B cell (primary cell): ENCODE results near the gene CERS6.

Experiments
- CTCF ChIP-seq: fragments of 200-600 bp; IDR thresholded peaks from one replicate; pipeline ENCODE4 v1.8.0; 2022; ENCODE audit warnings: antibody characterized with exemption, mild to moderate bottlenecking
- EZH2 ChIP-seq: IDR thresholded peaks from 2 replicates; pipeline ENCODE4 v1.6.1; 2012; ENCODE audit warnings: borderline replicate concordance, low read depth, mild to moderate bottlenecking, moderate library complexity, low read length; ENCODE audit not compliant: insufficient read depth, poor library complexity, severe bottlenecking

DNA sequence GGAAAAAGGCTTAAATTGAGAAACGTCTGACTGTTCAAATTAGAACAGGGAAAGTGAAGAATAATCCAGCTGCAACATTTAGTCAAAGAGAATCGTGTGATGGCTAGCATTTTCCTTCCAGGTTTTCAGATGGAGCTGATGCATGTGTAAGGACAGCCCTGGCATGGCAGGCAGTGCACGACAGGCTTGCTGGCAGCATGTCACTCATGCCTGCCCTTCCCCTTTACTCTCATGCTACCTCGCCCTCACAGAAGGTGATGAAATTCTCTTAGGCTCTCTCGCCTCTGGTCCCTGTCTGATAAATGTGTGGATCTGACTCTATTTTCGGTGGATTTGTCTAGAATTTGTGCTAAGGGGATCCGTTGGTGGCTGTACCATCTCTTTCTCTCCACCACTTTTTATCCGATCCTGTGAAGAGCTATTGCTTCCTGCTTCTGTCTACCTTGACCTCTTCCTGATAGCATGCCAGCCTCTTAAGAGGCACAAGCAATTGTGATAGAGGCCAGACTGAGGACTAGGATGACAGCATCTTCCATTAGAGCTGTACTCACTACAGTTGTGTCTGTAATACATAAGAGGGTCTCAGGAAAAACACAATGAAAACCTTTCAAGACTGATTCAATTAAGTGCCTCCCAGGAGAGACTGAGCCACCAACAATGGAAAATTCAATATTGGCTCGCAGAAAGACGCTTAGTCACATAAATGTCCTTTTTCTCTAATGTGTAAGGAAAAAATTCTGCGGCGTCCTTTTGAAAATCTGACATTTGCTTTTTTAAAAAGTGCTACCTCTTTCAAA, 280.8 kb downstream of the CERS6 start:
- TF ChIP-seq CTCF (no peak), EZH2 (no peak)
